TTC549 (cell line): ENCODE measurements around the gene PXDN.

Source experiments
- FAIRE-seq: peaks from 2 replicates; lab custom pipeline; 2012; peaks lifted over from hg19 to GRCh38; lab: Jason Lieb, UNC

The PXDN gene

DNA sequence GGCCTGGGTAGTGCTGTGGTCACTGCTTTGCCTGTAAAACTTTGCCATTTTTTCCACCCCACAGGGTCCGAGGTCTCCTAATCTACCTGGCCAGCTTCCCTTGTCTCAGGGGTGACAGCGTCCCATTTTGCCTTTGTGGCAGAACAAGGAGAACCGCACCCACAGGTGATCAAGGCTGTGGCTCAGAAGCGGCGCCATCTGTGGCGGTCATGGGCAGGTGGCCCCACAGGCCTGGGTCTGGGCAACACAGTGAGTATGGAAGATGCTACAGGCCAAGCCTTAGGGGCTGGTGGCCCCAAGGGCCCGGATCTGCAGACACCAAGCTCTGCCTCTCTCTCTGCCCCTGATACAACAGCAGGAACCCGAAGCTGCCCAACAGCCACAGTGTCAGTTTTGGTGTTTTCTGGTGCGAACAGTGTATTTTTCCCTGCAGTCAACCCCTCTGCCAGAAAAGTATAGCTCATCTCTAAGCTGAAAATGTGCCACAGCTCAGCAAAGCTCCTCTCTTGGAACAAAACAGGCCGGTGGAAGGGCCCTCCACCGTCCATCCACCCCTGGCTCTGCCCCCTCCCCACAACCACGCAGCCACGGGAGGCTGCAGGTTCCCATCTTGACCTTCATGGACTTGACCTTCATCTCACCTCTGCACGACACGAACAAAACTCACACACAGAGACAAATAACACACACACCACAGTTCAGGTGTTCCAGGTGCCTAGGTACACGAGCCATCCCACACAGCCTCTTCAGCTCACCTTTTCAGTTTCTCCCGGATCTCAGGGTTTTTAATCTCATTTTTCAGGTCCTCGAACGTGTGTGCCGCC is 96.7 kb downstream of the PXDN start:
- FAIRE-seq, result no peak

DNA sequence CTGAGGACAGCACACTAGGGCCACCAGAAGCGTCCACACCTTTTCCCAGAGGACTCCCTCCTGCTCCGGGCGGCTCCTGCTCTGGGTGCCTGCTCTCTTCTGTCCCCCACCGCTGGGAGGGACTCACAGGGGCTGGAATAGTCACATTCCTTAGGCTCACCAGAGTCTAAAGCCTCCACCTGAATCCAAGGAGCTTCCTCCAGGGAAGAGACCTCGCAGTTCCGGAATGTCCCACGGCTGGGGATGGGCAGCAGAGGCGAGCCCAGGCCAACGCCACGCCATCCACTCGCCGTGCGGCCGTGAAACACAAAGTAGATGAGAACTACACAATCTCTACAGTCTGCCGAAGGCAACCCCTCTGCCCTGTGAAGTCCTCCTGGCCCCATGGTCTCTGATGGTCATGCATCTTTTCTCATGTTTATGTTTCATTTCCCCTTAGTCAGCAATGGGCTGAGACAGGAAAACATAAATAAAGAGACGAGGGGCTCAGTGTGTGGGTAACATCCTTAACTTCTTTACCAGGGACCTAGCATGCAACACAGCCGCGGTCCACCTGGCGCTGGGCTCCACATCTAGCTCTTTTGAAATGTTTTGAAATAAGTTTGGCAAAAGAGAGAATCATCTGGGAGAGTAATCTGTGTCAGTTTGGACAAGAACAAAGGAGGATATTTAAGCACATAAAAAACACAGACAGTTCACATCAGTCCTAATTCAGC is 98.4 kb downstream of the PXDN start:
- no peak for FAIRE-seq

DNA sequence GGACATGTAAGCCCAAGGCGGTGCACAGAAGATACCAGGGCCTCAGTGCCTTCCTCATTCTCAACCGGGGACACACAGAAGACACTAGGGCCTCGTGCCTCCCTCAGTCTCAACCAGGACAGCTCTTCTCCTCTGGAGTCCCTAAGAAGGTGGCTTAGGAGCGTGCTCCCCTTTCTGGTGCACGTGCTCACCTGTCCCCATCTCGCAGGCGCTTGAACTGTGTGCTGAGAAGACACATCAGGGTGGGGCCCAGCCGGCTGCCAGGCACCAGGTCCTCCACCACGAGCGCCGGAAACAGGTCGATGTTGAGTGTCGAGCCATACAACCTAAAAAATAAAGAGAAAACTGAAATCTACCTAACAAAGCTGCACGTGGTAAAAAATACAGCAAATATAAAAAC is 99.9 kb downstream of the PXDN start:
- no peak for FAIRE-seq

DNA sequence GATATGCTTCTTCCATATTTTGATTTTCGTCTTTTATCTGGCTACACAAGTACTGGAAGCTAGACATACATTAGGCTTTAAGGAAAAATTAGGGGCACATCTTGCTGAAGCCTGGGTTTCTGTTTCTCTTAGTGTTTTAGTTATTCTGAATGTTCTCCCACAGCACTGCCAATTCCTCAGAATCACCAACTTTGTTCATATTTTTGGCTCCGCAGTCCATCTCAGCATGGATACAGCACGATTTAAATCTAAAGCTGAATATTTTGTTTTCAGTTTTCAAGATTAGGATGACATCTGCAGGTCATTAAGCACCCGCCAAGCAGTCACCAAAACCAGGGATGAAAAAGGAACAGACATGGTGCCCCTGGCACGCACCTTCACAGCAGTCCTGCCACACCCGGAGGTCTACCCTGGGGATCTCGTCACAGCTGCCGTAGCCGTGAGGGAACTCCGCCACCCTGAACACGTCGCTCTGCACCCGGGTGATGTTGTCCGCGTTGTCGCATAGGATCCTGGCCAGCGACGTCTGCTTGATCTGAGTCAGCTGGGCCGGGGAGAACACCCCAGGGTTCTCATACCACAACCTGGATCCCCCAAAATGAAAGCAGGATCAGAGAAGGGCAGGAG is 101.2 kb downstream of the PXDN start:
- FAIRE-seq, result no peak

DNA sequence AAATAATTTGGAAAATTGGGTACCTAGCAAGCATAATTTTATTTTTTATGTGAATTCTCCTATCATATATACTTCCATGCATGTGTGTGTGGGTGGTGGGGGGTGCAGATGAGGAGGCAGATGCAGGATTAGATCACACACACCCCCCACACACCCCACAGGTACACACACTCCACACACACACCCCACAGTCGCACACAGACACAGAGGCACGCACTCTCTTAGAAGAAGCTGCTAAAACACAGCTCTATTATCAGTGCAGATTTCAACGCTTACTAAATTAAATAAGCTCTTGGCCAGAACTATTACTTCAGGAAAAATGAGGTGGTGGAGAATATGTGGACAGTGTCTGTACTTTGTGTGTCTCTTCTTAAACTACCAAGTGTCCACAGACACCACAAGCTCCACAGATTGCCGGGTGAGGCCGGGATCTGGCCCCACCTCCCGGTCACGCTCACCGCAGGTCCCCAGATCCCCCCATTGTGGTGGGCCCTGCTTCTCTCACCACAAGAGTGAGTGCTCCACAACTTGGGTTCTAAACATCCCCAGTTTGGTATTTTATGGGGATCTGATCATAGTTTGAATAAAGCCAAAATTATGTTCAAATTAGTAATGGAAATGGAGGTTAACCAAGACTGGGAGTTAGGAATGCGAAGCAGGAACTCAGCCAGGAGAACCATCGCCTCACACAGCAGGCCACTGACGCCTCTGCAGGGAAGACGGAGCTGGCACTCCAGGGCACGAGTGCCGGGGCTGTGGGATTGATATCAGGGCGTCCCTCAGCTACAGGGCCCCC is 102.1 kb downstream of the PXDN start:
- no peak for FAIRE-seq

DNA sequence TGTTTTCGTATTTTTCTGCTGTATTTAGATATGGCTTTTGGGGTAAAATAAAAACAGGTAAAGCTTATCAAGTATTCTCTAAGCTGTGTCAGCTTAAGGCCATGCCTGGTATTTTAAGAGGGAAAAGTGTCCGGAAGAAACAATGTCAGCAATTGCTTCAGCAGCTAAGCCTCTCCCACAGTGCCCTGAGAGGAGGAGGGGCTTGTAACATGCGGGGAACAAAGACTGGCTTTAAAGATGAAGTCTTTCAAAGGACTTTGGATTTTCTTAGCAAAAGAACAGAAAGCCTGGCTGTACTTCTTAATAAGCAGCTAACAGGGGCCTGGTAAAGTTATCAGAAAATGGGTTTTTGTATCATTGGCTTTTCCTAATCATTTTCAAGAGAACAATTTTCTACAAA is 102.8 kb downstream of the PXDN start:
- FAIRE-seq, result no peak

DNA sequence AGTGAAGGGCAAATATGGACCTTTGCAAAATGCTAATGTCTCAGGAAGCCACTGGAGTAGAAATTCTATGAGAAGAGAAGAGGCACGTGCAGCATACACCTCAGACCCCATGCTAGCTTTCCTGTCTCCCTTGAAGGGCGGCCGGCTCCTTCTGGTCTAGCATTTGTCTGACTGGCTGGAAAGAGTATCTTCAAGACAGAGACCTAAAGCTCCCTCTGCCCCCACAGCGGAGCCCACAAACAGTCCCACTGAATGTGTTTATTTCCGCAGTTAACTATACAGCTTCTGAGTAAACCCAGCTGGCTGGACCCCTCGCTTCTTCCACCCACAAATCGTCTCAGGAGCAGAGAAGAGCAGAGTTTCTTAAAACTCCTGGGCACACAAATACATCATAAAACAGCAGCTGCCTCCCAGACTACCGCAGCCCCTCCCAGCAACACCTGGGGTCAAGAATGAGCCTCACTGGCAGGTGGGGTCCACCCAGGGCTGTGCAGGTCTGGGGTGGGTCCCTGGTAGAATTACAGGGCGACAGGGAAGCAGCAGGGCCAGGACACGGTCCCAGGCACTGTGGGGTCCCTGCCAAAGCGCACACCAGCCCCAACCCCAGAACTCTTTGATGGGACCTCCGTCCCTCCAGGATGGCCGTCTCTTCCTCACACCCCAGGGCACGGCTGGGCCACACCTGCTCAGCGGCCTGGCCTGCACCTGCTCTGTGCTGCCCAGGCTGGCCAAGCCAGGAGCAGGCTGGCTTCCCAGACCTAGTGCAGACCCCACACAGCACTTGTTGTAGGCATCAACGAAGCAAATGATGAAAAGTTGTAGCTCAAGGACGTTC is 103.8 kb downstream of the PXDN start:
- FAIRE-seq, result no peak

DNA sequence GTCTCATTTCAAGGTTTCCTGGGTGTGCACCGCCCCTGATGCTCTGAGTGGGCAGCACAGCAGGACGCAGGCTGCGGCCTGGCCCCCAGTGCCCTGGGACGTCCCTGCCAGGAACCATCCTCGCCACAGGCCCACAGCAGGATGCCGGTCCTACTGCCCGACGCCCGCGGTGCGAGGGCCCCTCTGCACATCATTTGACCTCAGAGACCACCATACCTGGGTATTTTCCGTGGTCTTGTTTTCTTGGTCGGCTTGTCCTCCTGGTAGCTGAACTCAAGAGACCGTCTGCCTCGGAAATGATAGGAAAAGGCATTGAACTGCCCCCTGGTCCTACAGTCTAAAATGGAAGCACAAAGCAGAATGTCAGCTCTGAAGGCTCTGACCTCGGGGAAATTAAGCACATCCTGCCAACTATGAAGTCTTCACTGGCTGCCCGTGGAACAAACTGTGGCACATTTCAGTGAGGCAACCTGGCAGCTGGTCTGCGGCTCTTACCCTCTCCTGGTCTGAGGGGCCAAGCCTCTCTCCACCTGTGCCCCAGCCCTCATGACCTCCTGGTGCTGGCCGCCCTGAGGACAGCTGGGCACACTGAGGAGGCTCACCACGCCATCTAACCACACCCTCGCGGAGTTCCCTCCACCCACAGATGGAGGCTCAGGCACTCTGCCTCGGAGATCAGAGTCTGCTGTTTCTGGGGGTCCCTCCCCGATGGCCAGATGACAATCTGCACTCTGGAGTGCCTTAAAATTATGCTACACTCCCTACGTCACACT is 105.0 kb downstream of the PXDN start:
- FAIRE-seq, result no peak

DNA sequence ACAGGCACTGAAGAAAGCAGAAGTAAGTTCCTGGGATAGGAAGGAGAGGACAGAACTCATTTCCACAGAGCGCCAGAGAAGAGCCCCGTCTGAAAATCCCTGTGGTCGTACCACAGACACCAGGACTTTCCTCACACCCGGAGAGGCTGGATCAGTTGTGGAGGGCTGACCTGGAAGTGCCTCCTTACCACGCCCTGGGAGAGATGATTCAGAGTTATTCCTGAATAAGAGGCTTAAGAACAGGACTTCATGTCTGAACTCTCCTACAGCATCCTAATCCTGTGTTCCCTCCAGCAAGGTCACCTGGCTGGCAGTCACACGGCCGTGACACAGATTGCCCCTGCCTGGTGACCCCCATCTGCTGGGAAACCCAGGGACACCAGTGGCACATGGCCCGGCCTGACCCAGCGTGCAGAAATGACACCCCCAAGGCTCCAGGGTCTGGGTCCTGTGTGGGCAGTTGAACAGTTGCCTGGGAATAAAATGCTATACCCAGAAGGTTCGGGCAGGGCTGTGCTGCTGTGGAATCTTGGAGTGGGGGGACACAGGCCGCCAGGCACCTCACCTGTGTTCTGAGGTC is 105.9 kb downstream of the PXDN start:
- FAIRE-seq, result no peak

DNA sequence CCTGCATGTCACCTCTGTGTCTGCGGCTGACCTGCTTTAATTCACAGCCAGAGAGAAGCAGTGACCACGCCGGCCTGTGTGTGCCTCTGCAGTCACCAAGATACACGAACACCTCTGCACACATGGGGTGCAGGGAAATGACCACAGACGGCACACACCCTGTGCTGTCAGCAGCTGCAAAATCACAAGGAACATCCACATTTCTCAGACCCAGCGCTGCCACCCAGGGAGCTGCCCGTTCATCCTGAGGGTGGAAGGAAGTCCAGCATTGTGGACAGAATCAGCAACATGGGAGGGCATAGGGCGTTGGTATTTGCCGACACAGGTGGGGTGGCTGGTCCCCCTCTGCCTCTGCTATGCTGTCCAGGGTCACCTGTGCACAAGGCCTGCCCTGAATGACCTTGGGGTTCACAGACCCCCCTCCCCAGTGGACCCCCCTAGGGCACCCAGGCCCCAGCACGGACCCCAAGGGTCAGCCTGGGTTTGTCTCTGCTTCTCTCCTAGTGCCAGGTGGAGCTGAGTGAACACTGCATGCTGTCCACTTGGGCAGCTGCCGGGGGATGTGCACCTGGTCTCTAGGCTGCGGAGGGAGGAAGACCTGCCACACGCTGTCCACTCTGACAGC is 107.4 kb downstream of the PXDN start:
- no peak for FAIRE-seq

DNA sequence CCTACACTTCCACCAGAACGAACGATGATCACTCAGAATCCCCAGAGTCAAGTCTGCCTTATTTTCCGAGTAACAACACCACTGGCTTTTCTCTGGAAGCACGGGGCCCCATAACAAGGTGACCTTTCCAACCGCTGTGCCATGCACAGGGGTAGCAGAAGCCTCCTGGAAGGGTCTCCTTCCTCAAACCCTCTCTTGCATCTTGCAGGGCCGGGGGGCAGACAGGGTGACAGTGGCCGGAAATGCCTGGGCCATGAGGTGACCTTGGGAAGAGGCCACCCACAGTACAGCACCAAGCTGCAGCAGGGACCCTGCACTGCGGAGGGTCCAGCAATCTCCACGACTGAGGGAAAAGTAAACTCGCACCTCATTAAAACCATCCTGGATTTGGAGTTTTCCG is 108.5 kb downstream of the PXDN start:
- no peak for FAIRE-seq

DNA sequence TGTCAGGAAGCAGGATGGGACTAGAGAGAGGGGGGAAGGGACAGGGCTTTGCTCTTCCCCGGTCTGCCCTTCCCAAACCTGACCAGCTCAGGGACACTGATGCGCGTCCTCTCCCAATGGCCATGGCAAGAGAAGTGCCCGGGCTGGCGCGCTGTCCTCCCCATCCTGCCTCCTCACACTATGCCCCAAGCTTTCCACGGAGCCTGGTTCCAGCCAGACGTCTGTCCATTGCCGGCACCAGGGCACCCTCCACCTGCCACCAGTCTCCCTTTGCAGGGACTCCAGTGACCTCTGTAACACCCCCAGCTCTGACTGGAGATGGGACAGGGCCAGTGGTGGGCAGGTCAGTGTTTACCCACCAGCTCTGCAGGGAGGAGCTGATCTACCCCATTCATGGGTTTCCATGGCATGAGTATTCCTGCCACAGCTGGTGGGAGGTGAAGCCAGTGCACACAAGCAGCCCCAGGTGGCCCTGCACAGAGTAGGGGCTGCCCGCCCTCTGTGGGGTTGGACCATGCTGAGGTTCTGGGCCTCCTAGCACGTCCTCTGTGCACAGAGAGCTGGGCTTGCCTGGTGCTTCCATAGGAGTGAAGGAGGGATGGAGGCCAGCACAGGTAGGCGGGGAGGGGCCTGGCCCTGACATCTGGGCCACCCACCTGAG is 109.5 kb downstream of the PXDN start:
- no peak for FAIRE-seq

DNA sequence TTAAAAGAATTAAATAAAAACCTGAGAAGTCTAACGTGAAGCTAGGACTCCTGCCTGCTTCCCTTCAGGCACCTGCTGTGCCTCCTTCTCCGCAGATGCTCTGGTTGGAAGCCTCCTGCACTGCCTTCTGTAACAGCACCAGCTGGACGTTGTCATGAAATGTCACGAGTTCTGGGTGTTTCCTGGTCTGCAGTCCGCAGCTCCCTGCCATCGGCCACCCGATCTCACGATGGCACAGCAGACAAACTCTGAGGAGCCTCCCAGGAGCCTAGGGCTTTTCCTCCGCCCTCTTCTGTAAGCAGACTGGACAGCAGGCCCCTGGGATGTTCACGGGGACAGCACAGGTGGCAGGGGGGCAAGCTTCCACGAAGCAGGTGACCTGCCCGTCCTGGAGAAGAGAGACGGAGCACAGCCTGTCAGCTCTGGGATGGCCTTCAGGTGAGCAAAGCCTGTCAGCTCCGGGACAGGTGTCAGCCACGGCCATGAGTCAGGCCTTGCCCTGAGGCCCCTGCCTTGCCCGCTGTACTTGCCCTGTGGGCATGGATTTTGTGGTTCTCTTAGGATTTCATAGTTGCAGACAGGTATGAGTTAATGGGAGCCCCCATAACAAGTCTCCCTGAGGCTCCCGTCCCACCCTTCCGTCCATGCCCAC is 110.3 kb downstream of the PXDN start:
- FAIRE-seq, result no peak

DNA sequence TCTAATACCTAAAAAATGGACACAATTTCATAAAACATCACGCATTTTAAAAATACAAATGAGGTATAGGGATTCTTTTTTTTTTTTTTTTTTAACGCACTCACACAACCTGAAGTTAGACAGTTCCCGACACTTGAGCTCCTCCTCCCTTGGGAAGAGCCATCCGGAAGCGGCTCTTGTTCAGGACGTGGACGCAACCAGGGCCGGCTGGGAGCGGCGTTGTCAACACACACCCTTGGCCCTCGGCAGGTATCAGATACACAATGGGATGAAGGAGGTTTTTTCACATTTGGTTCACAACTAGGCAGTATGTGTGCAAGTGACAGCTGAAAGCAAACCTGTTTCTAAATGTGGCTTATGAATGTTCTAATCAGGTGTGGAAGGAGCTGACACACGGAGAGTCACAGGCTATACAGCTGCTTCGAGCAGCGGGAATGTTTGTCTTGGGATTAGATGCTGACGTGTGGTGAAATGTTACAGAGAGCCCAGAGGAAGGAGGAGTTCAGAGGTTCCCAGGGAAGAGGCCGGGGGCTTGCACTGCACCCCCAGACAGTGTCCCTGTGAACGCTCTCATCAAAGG is 111.1 kb downstream of the PXDN start:
- FAIRE-seq, result no peak

DNA sequence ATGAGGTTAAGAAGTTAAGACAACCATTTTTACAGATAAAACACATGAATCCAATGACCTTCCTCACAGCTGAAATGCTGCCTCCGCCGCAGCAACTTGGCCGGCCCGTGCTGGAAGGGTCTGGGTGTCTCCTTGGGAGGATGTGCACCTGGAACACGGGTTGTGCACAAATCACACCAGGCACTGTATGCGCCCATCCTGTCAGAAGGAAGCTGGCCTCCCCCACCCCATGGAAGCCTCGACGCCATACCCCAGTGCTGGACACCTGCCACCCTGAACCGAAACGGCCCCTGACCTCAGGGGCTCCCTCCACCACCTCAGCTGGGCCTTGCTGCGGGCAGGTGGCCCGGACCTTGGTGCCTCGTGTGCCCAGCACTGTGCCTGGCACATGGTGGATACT is 111.8 kb downstream of the PXDN start:
- no peak for FAIRE-seq

DNA sequence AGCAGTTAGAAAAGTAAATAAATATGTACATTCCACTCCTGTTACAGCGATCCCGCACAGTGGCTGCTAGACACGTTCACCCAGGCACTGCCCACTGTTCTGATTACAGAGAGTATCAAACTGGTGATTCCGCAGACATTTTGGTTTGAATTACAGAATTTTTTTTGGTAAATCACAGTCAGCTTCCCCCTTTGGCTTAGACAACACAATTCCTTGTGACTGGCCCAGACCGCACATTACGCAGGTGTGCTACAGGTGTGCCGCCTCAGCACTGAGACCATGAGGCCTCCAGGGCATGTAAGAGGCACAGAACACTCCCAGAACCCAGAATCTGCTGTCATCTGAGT is 112.3 kb downstream of the PXDN start:
- no peak for FAIRE-seq

DNA sequence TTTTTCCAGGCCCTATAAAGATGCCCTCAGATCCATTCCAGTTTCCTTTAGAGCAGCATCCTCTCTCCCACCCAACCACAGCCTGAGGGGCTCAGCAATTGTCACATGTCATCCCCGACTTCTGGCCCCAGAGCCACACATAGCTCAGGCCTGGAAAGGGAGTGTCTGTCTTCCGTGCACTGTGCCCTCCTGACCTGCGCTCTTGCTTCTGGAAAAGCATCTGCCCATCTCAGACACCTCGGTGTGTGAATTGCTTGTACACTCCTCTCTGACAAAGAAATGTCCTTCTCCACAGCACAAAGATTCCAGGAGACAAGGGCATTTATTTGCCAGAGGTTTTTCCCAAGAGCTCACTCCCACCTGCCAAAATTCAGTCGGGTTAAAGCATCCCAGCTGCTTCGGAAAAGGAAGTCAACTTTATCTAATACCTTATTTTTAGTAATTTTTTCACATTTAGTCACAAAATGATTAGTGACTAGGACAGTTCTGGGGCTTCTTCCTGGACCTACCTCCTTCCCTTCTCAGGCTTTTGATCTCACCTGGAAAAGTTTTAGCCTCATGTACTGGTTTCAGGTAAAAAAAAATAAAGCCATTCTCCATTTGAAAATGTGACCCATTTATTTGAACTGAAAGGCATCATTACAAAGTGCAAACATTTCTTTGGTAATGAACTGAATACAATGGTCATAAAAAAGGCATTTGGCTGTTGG is 112.9 kb downstream of the PXDN start:
- FAIRE-seq, result no peak

DNA sequence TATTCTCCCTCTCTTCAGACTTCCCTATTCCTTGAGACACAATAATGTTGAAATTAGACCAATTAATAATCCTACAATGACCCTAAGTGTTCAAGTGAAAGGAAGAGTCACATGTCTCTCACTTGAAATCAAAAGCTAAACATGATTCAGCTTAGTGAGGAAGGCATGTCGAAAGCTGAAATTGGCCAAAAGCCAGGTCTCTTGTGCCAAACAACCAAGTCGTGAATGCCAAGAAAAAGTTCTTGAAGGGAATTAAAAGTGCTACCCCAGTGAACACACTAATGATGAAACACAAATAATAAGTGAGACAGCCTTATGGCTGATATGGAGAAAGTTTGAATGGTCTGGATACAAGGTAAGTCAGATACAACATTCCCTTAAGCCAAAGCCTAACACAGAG is 115.4 kb downstream of the PXDN start:
- FAIRE-seq, result no peak
